SU-DHL-6 (cell line): ENCODE measurements around the gene PIM1.

Experiments used
- H2AFZ ChIP-seq: fragments of 200-600 bp; sonication (generic); 2 replicates; pipeline ENCODE4 v1.6.1; 2014; ENCODE audit warnings: low read depth, mild to moderate bottlenecking, moderate library complexity, mixed read lengths, antibody characterized with exemption, low read length; ENCODE audit not compliant: severe bottlenecking
- H3F3A ChIP-seq: fragments of 200-600 bp; shearing (Covaris generic); 2 replicates; pipeline ENCODE4 v1.6.0; 2016; ENCODE audit warnings: antibody characterized with exemption, mild to moderate bottlenecking; ENCODE audit not compliant: insufficient read depth
- H3K27ac ChIP-seq: fragments of 200-600 bp; sonication (generic); 2 replicates; pipeline ENCODE4 v1.5.1; 2016; ENCODE audit warnings: low read depth, mild to moderate bottlenecking, low read length, moderate library complexity, mixed read lengths
- H3K27me3 ChIP-seq: fragments of 200-600 bp; sonication (generic), shearing (Covaris generic); 2 replicates; pipeline ENCODE4 v1.6.0; 2014; ENCODE audit warnings: mild to moderate bottlenecking, low read length
- H3K36me3 ChIP-seq: fragments of 200-600 bp; sonication (generic); 2 replicates; pipeline ENCODE4 v1.6.1; 2014; ENCODE audit warnings: mild to moderate bottlenecking, low read length, mixed read lengths
- H3K4me2 ChIP-seq: fragments of 300-600, 200-600 bp; shearing (Covaris generic), sonication (generic); 2 replicates; pipeline ENCODE4 v1.6.0; 2014; ENCODE audit warnings: low read length, low read depth, mild to moderate bottlenecking; ENCODE audit not compliant: poor library complexity, severe bottlenecking
- H3K4me3 ChIP-seq: fragments of 200-600 bp; sonication (generic); 2 replicates; pipeline ENCODE4 v1.5.1; 2014; ENCODE audit warnings: antibody characterized with exemption, low read length, mild to moderate bottlenecking, mixed read lengths; ENCODE audit not compliant: insufficient read depth, poor library complexity, severe bottlenecking
- H3K79me2 ChIP-seq: fragments of 200-600 bp; sonication (generic); 2 replicates; pipeline ENCODE4 v1.6.1; 2014; ENCODE audit warnings: mild to moderate bottlenecking, low read length, moderate library complexity; ENCODE audit not compliant: insufficient read depth
- H3K9ac ChIP-seq: fragments of 200-600 bp; sonication (generic); 2 replicates; pipeline ENCODE4 v1.7.0; 2014; ENCODE audit warnings: mild to moderate bottlenecking, low read length
- H3K9me2 ChIP-seq: fragments of 200-600 bp; sonication (generic); replicated peaks from 2 replicates; pipeline ENCODE4 v1.6.1; 2014; ENCODE audit warnings: low read length; ENCODE audit not compliant: insufficient read depth
- H3K9me3 ChIP-seq: fragments of 200-600 bp; sonication (generic); 2 replicates; pipeline ENCODE4 v1.6.1; 2014; ENCODE audit warnings: low read length, mixed read lengths; ENCODE audit not compliant: insufficient read depth
- H4K20me1 ChIP-seq: fragments of 200-600 bp; sonication (generic); 2 replicates; pipeline ENCODE4 v1.6.1; 2014; ENCODE audit warnings: low read depth, mild to moderate bottlenecking, antibody characterized with exemption, low read length, moderate library complexity, mixed read lengths
- CTCF ChIP-seq: fragments of 200-600 bp; sonication (generic); IDR thresholded peaks from one replicate; pipeline ENCODE4 v1.5.1; 2017; ENCODE audit warnings: antibody characterized with exemption, mild to moderate bottlenecking, low read length, moderate library complexity; ENCODE audit not compliant: insufficient read depth, poor library complexity, severe bottlenecking
- EZH2phosphoT487 ChIP-seq: fragments of 200-600 bp; sonication (generic), shearing (Covaris generic); conservative IDR thresholded peaks from 2 replicates; pipeline ENCODE4 v1.6.1; 2018; ENCODE audit warnings: mild to moderate bottlenecking, antibody characterized with exemption, low read length, moderate library complexity, mixed read lengths

Gene PIM1

GRCh38 chr6:37222992-37223391 lies 53.0 kb downstream of the PIM1 start:
- TF ChIP-seq EZH2phosphoT487 (no peak), CTCF (no peak)
- Histone ChIP-seq H3K27ac (no peak overlapping the region), H3F3A (peaks cover 4% of the 10 kb centered on the region; the same call in 1 of the 2 replicates), H3K4me3 (peak overlapping the region; percentile 61), H3K9me2 (no peaks in the 10 kb centered on the region), H4K20me1 (no peaks in the 10 kb centered on the region), H3K36me3 (no peaks in the 10 kb centered on the region), H3K79me2 (no peaks in the 10 kb centered on the region), H3K9ac (peak overlapping the region; percentile 40), H3K9me3 (no peaks in the 10 kb centered on the region), H3K4me2 (peak overlapping the region; percentile 67), H2AFZ (peak overlapping the region; percentile 97), H3K27me3 (no peaks in the 10 kb centered on the region)
